Lower leg skin (tissue), 3 donors: ENCODE measurements around the gene ZNF283.
"Not testable (repeated sequence)": the region's sequence is repeated elsewhere in the genome, so short reads cannot be mapped to it uniquely, and the experiment has no call there.

ENCODE experiments used
- CTCF ChIP-seq, 3 donors: fragments of 450-650 bp; IDR thresholded peaks; one replicate each; pipeline ENCODE4 v1.5.1; 2016; ENCODE audit warnings: antibody characterized with exemption in 3 of 3, mild to moderate bottlenecking in 3 of 3, moderate library complexity in 2 of 3
- POLR2A ChIP-seq, 2 donors: fragments of 450-650 bp; IDR thresholded peaks; one replicate each; pipeline ENCODE4 v1.6.1; 2016 to 2017; ENCODE audit warnings: antibody characterized with exemption in 2 of 2, mild to moderate bottlenecking in 1 of 2, moderate library complexity in 1 of 2

DNA sequence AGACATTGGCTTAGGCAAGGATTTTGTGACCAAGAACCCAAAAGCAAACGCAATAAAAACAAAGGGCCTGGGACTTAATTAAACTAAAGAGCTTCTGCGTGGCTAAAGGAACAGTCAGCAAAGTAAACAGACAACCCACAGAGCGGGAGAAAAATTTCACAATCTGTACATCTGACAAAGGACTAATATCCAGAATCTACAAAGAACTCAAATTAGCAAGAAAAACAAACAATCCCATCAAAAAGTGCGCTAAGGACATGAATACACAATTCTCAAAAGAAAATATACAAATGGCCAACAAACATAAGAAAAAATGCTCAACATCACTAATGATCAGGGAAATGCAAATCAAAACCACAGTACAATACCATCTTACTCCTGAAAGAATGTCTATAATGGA, 2.5 kb upstream of the ZNF283 start:
- TF ChIP-seq CTCF, POLR2A (IDR thresholded peaks at IDR 0.05): not testable (repeated sequence)
